ENCODE measurements around the gene OR2T5.
"Not testable (repeated sequence)": the region's sequence is repeated elsewhere in the genome, so short reads cannot be mapped to it uniquely, and the experiment has no call there.

OR2T5 gene

DNA sequence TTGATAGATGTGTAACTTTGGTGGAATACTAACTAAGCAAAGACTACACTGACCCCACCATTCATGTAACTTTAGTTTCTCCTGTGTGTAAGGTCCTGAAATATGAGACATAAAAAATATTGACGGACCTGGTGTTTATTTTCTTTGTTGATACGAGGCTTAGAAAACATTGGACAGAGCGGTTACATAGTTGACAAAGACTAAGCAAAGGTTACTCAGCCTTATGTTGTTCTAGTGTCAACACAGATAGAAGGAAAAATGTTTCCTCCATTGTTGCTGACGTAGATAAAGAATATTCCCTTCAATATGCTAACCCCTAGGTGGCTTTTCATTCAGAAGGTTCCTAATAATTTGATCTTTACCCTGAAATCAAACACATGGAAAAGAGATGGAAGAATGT is 33.3 kb upstream of the OR2T5 start:
- not testable (repeated sequence) for H3K27ac ChIP-seq; H3K9me3 ChIP-seq (ENCODE audit: control insufficient read depth, low read length); H2AFZ ChIP-seq; H3K4me2 ChIP-seq (ENCODE audit: low read length); H3K4me3 ChIP-seq (ENCODE audit: low read depth, low read length); H3K36me3 ChIP-seq (ENCODE audit: control insufficient read depth, insufficient read depth, low read length); H3K27me3 ChIP-seq (ENCODE audit: control insufficient read depth, insufficient read depth, low read length); H3K9ac ChIP-seq; H3K4me1 ChIP-seq; H3K79me2 ChIP-seq

DNA sequence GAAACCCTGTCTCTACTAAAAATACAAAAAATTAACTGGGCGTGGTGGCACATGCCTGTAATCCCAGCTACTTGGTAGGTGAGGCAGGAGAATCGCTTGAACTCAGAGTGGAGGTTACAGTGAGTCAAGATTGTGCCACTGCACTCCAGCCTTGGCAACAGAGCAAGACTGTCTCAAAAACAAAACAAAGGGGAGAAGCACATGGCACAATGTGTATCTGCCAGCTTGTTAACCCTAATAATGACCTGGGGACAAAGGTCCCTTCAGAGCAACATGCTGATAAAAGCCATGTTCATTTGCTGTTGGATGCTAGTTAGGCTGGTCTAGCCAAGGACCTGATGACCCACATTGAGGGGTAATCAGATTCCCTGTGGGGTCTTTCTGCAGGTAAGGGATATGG is 31.8 kb upstream of the OR2T5 start:
- not testable (repeated sequence) for H3K4me2 ChIP-seq (ENCODE audit: low read length); H3K9ac ChIP-seq; H3K9me3 ChIP-seq (ENCODE audit: control insufficient read depth, low read length); H3K79me2 ChIP-seq; H3K4me3 ChIP-seq (ENCODE audit: low read depth, low read length); H3K4me1 ChIP-seq; H3K36me3 ChIP-seq (ENCODE audit: control insufficient read depth, insufficient read depth, low read length); H3K27ac ChIP-seq; H2AFZ ChIP-seq; H3K27me3 ChIP-seq (ENCODE audit: control insufficient read depth, insufficient read depth, low read length)

DNA sequence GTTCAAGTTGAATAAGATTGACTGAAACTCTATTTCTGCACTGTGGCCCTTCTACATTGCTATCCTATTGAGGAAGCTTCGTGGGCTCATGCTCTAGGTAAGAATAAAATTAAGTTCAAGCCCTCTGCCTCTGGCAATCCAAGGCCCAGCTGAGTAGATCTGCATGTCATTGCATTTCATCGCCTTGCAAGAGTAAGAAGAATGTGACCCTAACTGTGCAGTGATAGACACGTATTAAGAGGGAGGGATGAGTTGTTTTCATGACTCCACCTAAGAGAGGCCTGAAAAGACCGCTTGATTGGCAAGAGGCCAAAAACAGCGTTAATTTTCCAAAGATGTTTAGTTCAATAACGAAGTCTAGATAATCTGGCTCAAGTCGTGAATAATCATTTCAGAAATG is 29.3 kb upstream of the OR2T5 start:
- not testable (repeated sequence) for H3K4me2 ChIP-seq (ENCODE audit: low read length); H3K9me3 ChIP-seq (ENCODE audit: control insufficient read depth, low read length); H3K27ac ChIP-seq; H3K4me1 ChIP-seq; H3K79me2 ChIP-seq; H3K4me3 ChIP-seq (ENCODE audit: low read depth, low read length); H3K36me3 ChIP-seq (ENCODE audit: control insufficient read depth, insufficient read depth, low read length); H3K9ac ChIP-seq; H3K27me3 ChIP-seq (ENCODE audit: control insufficient read depth, insufficient read depth, low read length); H2AFZ ChIP-seq

DNA sequence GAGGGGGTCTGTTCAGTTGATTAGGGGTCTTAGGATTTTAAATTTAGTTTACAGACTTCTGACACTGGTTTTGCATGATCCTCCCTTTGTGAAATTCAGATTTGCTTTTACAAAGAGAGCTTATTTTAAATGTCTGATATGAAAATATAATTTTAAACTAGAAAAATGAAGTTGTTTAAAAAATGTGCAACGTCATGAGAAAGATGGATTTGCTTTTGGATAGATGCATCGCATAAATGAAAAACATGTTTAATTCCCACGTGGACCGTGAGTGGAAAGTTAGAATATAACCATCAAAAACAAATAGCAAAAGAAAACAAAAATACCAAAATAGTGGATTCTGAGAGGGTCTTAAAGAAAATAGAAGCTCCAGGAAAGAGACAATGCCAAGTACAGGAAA is 17.2 kb upstream of the OR2T5 start:
- H3K4me2 ChIP-seq (ENCODE audit: low read length): no peak overlapping the region
- no peaks in the 10 kb centered on the region for H3K79me2 ChIP-seq
- H3K36me3 ChIP-seq (ENCODE audit: control insufficient read depth, insufficient read depth, low read length): no peaks in the 10 kb centered on the region
- H3K27me3 ChIP-seq (ENCODE audit: control insufficient read depth, insufficient read depth, low read length): no peaks in the 10 kb centered on the region
- H3K4me3 ChIP-seq (ENCODE audit: low read depth, low read length): no peak overlapping the region
- no peaks in the 10 kb centered on the region for H3K9me3 ChIP-seq (ENCODE audit: control insufficient read depth, low read length)
- H3K9ac ChIP-seq: no peak overlapping the region
- H3K4me1 ChIP-seq: no peaks in the 10 kb centered on the region
- H3K27ac ChIP-seq: no peak overlapping the region
- TF ChIP-seq, protein P1, sequence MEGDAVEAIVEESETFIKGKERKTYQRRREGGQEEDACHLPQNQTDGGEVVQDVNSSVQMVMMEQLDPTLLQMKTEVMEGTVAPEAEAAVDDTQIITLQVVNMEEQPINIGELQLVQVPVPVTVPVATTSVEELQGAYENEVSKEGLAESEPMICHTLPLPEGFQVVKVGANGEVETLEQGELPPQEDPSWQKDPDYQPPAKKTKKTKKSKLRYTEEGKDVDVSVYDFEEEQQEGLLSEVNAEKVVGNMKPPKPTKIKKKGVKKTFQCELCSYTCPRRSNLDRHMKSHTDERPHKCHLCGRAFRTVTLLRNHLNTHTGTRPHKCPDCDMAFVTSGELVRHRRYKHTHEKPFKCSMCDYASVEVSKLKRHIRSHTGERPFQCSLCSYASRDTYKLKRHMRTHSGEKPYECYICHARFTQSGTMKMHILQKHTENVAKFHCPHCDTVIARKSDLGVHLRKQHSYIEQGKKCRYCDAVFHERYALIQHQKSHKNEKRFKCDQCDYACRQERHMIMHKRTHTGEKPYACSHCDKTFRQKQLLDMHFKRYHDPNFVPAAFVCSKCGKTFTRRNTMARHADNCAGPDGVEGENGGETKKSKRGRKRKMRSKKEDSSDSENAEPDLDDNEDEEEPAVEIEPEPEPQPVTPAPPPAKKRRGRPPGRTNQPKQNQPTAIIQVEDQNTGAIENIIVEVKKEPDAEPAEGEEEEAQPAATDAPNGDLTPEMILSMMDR (IDR thresholded peaks at IDR 0.05): no peak
- no peak overlapping the region for H2AFZ ChIP-seq

DNA sequence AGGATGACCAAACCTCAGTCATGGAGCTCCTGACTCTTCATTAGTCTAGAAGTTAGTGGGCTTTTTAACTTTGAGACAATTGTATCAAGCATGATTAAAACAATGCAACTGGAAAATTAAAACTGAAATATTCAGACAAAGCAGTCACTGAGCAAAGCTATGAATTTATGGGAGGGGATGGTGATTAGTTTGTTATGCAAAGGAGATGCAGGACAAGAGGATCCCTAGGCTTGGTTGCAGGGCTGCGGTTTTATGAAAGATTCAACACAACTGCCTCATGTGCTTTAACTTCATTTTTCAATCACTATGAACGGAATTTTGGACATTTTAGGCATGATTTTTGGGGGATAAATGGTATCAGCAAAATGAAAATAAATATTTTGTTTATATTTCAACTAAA is 16.3 kb upstream of the OR2T5 start:
- not testable (repeated sequence) for H3K4me2 ChIP-seq (ENCODE audit: low read length); H3K9me3 ChIP-seq (ENCODE audit: control insufficient read depth, low read length); H3K27me3 ChIP-seq (ENCODE audit: control insufficient read depth, insufficient read depth, low read length); H3K4me1 ChIP-seq; H2AFZ ChIP-seq; H3K4me3 ChIP-seq (ENCODE audit: low read depth, low read length); H3K27ac ChIP-seq; H3K9ac ChIP-seq; H3K79me2 ChIP-seq; H3K36me3 ChIP-seq (ENCODE audit: control insufficient read depth, insufficient read depth, low read length)

DNA sequence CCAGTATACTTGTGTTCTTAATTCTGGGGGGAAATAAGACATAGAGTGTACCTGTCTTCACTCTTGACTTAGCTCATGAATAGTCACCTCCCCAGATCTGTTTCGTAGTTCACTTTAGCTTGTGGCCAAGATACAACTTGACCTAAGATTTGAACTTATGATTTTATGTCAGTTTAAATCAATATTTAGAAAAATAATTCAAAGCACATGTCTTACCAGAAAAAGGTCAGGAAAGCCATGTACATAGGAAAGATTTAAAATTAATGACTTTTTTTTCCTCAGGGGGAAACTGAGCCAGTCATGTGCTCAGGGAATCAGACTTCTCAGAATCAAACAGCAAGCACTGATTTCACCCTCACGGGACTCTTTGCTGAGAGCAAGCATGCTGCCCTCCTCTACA is 15.3 kb upstream of the OR2T5 start, which contains the start of gene OR2T3:
TSS of gene OR2T3 (plus strand) at position 301 of the 400 bp plus-strand sequence. CDS start at position 301, 0 bp downstream.
- H3K36me3 ChIP-seq (ENCODE audit: control insufficient read depth, insufficient read depth, low read length); H3K4me3 ChIP-seq (ENCODE audit: low read depth, low read length); H3K27me3 ChIP-seq (ENCODE audit: control insufficient read depth, insufficient read depth, low read length); H3K9me3 ChIP-seq (ENCODE audit: control insufficient read depth, low read length); H3K9ac ChIP-seq; H3K4me2 ChIP-seq (ENCODE audit: low read length); H3K79me2 ChIP-seq; H3K27ac ChIP-seq; H3K4me1 ChIP-seq; H2AFZ ChIP-seq: not testable (repeated sequence)

DNA sequence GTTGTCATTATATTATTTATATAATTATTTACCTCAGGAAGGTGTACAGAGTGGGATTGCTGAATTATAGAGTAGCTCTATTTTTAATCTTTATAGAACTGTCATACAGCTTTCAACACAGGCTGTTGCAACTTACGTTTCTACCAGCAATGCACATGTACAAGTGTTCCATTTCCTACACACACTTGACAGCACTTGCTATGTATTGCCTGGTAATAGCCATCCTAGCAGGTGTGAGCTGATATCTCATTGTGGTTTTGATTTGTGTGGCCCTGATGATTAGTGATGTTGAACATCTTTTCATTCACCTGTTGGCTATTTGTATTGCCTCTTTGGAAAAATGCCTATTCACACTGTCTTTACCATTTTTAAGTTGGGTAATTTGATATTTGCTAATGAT is 12.7 kb upstream of the OR2T5 start:
- H3K9ac ChIP-seq; H3K36me3 ChIP-seq (ENCODE audit: control insufficient read depth, insufficient read depth, low read length); H3K4me2 ChIP-seq (ENCODE audit: low read length); H3K4me1 ChIP-seq; H3K4me3 ChIP-seq (ENCODE audit: low read depth, low read length); H2AFZ ChIP-seq; H3K79me2 ChIP-seq; H3K9me3 ChIP-seq (ENCODE audit: control insufficient read depth, low read length); H3K27me3 ChIP-seq (ENCODE audit: control insufficient read depth, insufficient read depth, low read length); H3K27ac ChIP-seq: not testable (repeated sequence)

DNA sequence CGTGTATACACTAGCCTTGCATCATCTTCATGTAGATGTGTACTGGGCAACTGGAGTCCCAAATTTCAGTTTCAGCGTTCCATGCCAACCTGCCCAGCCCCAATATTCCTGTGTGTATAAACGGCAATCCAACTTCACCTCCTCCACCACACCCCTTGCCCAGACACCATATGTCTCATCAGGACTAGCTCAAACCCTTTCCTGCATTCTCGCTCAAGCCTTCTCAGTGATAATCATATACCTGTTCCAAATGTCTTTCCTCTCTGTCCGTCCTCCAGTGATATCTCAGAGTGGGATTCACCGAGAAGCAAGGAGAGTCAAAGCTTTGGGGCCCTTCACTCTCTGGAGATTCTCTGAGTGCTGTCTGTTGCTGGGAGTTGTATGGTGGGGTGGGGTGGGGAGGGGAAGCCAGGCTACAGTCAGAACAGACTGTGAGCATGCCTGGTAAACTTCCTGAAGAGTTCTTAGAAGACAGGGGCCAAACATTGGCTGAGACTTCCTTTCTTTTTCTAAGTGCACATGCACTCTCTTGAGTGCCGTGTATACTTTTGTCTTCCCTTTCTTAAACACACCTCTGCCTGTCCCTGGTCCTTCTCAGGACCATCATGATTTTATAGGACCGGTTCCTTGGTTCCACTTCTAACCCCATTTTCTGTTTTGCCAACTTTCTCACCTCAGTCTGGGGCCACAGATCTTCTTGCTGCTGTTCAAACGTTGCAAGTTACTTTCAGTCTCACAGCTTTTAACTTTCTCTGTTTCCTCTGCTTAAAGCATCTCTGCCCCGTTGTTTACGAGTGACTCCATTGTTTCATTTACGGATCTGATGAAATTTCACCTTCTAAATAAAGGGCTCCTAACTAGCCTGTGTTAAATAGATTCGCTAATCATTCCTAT is 6.5 kb upstream of the OR2T5 start:
- H3K27ac ChIP-seq; H2AFZ ChIP-seq; H3K79me2 ChIP-seq; H3K4me1 ChIP-seq; H3K4me3 ChIP-seq (ENCODE audit: low read depth, low read length); H3K4me2 ChIP-seq (ENCODE audit: low read length); H3K9me3 ChIP-seq (ENCODE audit: control insufficient read depth, low read length); H3K36me3 ChIP-seq (ENCODE audit: control insufficient read depth, insufficient read depth, low read length); H3K27me3 ChIP-seq (ENCODE audit: control insufficient read depth, insufficient read depth, low read length); H3K9ac ChIP-seq: not testable (repeated sequence)

DNA sequence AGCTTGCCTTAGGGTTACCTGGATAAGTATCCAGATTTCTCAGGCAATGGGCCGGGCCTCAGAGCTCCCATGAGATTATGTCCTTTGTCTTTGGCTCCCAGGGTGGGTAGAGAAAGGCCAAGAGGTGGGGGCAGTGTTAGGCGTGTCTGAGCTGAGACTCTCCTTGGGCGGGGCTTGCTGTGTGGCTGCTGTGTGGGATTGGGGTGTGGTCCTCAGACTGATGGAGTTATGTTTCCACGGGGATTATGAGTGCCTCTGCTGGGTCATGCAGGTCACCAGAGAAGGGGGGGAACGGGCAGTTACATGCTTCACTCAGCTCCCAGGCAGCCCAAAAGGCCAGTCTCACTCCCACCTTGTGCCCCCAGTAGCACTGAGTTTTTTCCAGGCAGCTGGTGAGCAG is 8.3 kb downstream of the OR2T5 start:
- not testable (repeated sequence) for H3K27me3 ChIP-seq (ENCODE audit: control insufficient read depth, insufficient read depth, low read length); H3K4me1 ChIP-seq; H3K79me2 ChIP-seq; H3K9me3 ChIP-seq (ENCODE audit: control insufficient read depth, low read length); H3K4me2 ChIP-seq (ENCODE audit: low read length); H3K4me3 ChIP-seq (ENCODE audit: low read depth, low read length); H3K9ac ChIP-seq; H3K36me3 ChIP-seq (ENCODE audit: control insufficient read depth, insufficient read depth, low read length); H3K27ac ChIP-seq; H2AFZ ChIP-seq

DNA sequence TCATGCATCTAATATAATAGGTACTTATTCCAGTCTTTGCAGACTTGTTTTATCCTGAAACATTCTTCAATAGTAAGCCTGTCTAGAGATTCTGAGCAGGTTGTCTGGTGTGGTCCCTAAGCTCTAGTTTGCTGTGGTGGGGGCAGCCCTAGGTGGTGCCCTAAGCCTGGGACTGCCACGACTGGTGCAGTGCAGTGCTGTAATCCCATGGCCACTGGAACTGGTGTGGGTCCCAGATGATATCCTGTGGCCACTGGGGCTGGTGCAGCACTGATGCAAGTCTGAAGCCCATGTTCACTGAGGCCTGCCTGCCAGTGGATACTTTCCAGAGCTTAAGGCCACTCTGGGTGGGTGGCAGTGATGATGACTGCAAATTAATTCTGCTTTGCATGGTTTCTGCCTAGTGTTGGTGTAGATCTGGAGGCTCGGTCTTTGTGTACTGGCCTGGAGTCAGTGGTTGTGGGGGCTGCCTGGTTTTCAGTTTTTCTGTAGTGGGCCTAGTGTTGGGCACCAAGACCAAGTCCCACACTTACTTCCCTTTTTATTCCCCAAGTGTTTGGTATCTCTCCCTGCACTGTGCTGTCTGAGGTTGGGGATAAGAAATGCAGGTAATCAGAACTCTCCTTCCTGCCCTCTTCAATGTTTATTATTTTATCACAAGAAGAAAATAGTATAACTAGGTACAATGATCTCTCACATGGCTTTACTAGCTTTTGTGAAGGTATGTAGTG is 12.1 kb downstream of the OR2T5 start:
- not testable (repeated sequence) for H3K27ac ChIP-seq; H3K79me2 ChIP-seq; H3K36me3 ChIP-seq (ENCODE audit: control insufficient read depth, insufficient read depth, low read length); H3K27me3 ChIP-seq (ENCODE audit: control insufficient read depth, insufficient read depth, low read length); H3K4me3 ChIP-seq (ENCODE audit: low read depth, low read length); H3K9me3 ChIP-seq (ENCODE audit: control insufficient read depth, low read length); H3K4me1 ChIP-seq; H3K9ac ChIP-seq; H3K4me2 ChIP-seq (ENCODE audit: low read length); H2AFZ ChIP-seq
